Measurements from ENCODE around the gene ZNF407.

DNA sequence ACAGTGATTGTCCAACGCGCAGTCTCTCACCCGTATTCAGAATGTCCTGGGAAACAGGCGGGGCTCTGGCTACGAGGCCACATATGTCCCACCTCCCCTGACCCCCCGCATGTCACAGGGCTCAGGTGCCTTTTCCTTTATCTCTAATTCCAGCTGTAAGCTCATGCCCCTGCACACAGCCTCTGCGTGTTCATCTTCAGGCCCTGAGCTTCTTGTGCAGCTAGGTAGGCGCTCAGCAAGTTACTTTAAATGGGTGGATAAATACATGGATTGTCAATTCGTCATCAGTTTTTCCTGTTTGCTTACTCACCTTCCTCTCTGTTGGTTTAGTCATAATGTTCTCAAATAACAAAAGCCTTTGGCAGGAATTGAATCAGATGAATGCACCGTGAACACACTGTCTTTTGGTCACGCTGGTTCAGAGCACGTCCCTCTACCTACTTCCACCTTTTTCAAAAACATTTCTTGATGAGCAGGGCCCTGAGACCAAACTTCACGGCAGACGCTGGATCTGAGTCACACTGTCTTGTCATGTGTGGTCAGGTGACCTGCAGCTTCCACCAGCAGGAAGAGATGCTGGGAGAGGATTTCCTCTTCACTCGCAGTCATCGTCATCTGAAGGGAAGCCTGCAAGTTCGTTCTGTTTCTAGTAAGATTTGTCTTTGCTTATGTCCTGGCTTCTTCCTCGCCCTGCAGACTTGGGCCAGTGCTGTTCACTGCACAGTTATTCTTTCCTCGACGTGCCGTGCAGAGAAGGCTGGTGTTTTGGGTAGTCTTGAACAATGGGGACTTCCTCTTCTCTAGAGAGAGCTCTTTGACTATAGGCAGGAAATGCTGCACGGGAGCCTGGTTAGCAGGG, 473.2 kb downstream of the ZNF407 start:
- no peak for TF ChIP-seq POLR2A (IDR thresholded peaks at IDR 0.05)
- TF ChIP-seq, protein P1, sequence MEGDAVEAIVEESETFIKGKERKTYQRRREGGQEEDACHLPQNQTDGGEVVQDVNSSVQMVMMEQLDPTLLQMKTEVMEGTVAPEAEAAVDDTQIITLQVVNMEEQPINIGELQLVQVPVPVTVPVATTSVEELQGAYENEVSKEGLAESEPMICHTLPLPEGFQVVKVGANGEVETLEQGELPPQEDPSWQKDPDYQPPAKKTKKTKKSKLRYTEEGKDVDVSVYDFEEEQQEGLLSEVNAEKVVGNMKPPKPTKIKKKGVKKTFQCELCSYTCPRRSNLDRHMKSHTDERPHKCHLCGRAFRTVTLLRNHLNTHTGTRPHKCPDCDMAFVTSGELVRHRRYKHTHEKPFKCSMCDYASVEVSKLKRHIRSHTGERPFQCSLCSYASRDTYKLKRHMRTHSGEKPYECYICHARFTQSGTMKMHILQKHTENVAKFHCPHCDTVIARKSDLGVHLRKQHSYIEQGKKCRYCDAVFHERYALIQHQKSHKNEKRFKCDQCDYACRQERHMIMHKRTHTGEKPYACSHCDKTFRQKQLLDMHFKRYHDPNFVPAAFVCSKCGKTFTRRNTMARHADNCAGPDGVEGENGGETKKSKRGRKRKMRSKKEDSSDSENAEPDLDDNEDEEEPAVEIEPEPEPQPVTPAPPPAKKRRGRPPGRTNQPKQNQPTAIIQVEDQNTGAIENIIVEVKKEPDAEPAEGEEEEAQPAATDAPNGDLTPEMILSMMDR (IDR thresholded peaks at IDR 0.05) = no peak
